A549 (cell line): ENCODE measurements around the gene EXOC4. TPM values are rescaled to one million over a fixed set of nuclear protein-coding genes. Genes with fewer than 3 reads are reported as not detected.

ENCODE experiments used
- ATAC-seq, 2 experiments: fragments of 200-7000 bp in 1 of 2; fragments of >200 bp in 1 of 2; cut with Nextera tagmentation in 1 of 2; cut with Tn5 transposase in 1 of 2; 3 replicates each; pipeline versions ENCODE4 v1.8.0 to v1.9.1; 2018 to 2020; ENCODE audit warnings: mild to moderate bottlenecking in 1 of 2, moderate library complexity in 1 of 2
- CTCF ChIA-PET: fragments of 300-600 bp; sonication (Branson Sonifier 250); formaldehyde crosslinking; extraction: SDS; loops from one replicate; lab custom pipeline; 2021; ENCODE audit warnings: antibody characterized with exemption, inconsistent platforms; lab: Yijun Ruan, JAX
- POLR2A ChIA-PET: fragments of 350-600 bp; formaldehyde crosslinking; extraction: SDS; loops from one replicate; lab custom pipeline; 2021; ENCODE audit warnings: antibody characterized with exemption, inconsistent platforms; lab: Yijun Ruan, JAX
- DNase-seq, 2 experiments: peaks; one replicate each; pipeline versions ENCODE4 v3.0.0 to v3.0.0-alpha.2; 2011 to 2016; ENCODE audit warnings: low read depth in 1 of 2, low spot score in 1 of 2
- FAIRE-seq: peaks from 2 replicates; lab custom pipeline; 2011; peaks lifted over from hg19 to GRCh38; lab: Jason Lieb, UNC
- H3K27ac ChIP-seq, 2 experiments: fragments of >200 bp; sonication (Bioruptor Twin); formaldehyde crosslinking; 3 replicates each; pipeline ENCODE4 v1.5.1; 2016 to 2017
- H3K4me1 ChIP-seq: fragments of >200 bp; sonication (Bioruptor Twin); formaldehyde crosslinking; 3 replicates; pipeline ENCODE4 v1.6.1; 2016
- H3K4me2 ChIP-seq: fragments of >200 bp; sonication (Bioruptor Twin); formaldehyde crosslinking; 3 replicates; pipeline ENCODE4 v1.6.1; 2016
- H3K4me3 ChIP-seq: fragments of >200 bp; sonication (Bioruptor Twin); formaldehyde crosslinking; 3 replicates; pipeline ENCODE4 v1.5.1; 2016
- H3K9me3 ChIP-seq: fragments of >200 bp; sonication (Bioruptor Twin); formaldehyde crosslinking; 3 replicates; pipeline ENCODE4 v1.6.1; 2016
- CBX2 ChIP-seq: fragments of 200-600 bp; sonication (generic); IDR thresholded peaks from 2 replicates; pipeline ENCODE4 v1.6.1; 2016; ENCODE audit warnings: low read depth, mild to moderate bottlenecking, borderline replicate concordance
- CBX8 ChIP-seq: fragments of 200-600 bp; sonication (generic); IDR thresholded peaks from 2 replicates; pipeline ENCODE4 v1.6.1; 2016
- EP300 ChIP-seq, 2 experiments: fragments of >200 bp; sonication (Bioruptor Twin); formaldehyde crosslinking; IDR thresholded peaks; 2 replicates in 1 of 2; 3 replicates in 1 of 2; pipeline ENCODE4 v1.6.1; 2016 to 2017
- FOSL2 ChIP-seq, 2 experiments: fragments of 450-650 bp in 1 of 2; fragments of >200 bp in 1 of 2; sonication (Bioruptor Twin) in 1 of 2; formaldehyde crosslinking; IDR thresholded peaks; 2 replicates each; pipeline versions ENCODE4 v1.5.0 to v1.6.1; 2016 to 2020; ENCODE audit warnings: mild to moderate bottlenecking in 1 of 2, moderate library complexity in 1 of 2
- FOXS1 ChIP-seq: fragments of 250-450 bp; sonication (Bioruptor Pico); IDR thresholded peaks from 2 replicates; pipeline ENCODE4 v1.5.0; 2020; ENCODE audit warnings: mild to moderate bottlenecking, moderate library complexity
- HEYL ChIP-seq: fragments of 250-450 bp; sonication (Bioruptor Pico); IDR thresholded peaks from 2 replicates; pipeline ENCODE4 v1.8.0; 2021; ENCODE audit warnings: mild to moderate bottlenecking, moderate library complexity
- HOXA7 ChIP-seq: fragments of 250-450 bp; sonication (Bioruptor Pico); IDR thresholded peaks from 2 replicates; pipeline ENCODE4 v1.5.0; 2020; ENCODE audit warnings: mild to moderate bottlenecking, moderate library complexity
- HOXB5 ChIP-seq: fragments of 250-450 bp; sonication (Bioruptor Pico); IDR thresholded peaks from 2 replicates; pipeline ENCODE4 v1.5.0; 2020; ENCODE audit warnings: mild to moderate bottlenecking, moderate library complexity
- KDM1A ChIP-seq: fragments of 200-600 bp; sonication (generic); IDR thresholded peaks from 2 replicates; pipeline ENCODE4 v1.6.1; 2016; ENCODE audit warnings: low read depth, mild to moderate bottlenecking
- KDM5A ChIP-seq: fragments of 200-600 bp; sonication (generic); IDR thresholded peaks from 2 replicates; pipeline ENCODE4 v1.6.1; 2016; ENCODE audit warnings: antibody characterized with exemption, mild to moderate bottlenecking
- NFE2L2 ChIP-seq: fragments of 150-350 bp; conservative IDR thresholded peaks from 2 replicates; pipeline ENCODE4 v1.6.1; 2014; ENCODE audit warnings: low read length
- POLR2AphosphoS2 ChIP-seq: conservative IDR thresholded peaks from 2 replicates; pipeline ENCODE4 v1.6.1; 2012; ENCODE audit warnings: low read length, improper control_type of control experiment, inconsistent platforms
- REST ChIP-seq: fragments of 200-600 bp; sonication (generic); IDR thresholded peaks from 2 replicates; pipeline ENCODE4 v1.6.1; 2016; ENCODE audit warnings: antibody characterized with exemption, mild to moderate bottlenecking, moderate library complexity
- SREBF2 ChIP-seq: fragments of 450-650 bp; IDR thresholded peaks from 2 replicates; pipeline ENCODE4 v1.6.1; 2014; ENCODE audit warnings: mild to moderate bottlenecking, moderate library complexity
- ZNF302 ChIP-seq: fragments of 250-450 bp; sonication (Bioruptor Pico); IDR thresholded peaks from 2 replicates; pipeline ENCODE4 v1.9.0; 2021; ENCODE audit warnings: inconsistent platforms, mild to moderate bottlenecking, moderate library complexity
- WGBS: methylation state at CpG from one replicate; pipeline ENCODE4 v1.1.6; 2017; ENCODE audit errors: missing lambda C conversion rate; 5-methylcytosine and 5-hydroxymethylcytosine counted together
- polyA plus RNA-seq, 4 experiments: library from polyadenylated mRNA; depleted of rRNA in 3 of 4; stranded (reverse); fragments of >200 nt; fragmentation: RNase III in 1 of 4; extraction: RNeasy Plus Mini Kit Qiagen cat#74134 plus additional on column Dnase treatment in 1 of 4; gene quantifications; 2 replicates in 3 of 4; 3 replicates in 1 of 4; pipeline ENCODE4 v1.2.3, GENCODE V29; 2011 to 2017
- TF ChIP-seq, protein P1 (sequence below): fragments of 150-350 bp; IDR thresholded peaks from 2 replicates; pipeline ENCODE4 v1.6.1; 2014; ENCODE audit warnings: low read depth, mild to moderate bottlenecking, low read length
- TF ChIP-seq, protein P2 (sequence below): fragments of 250-450 bp; sonication (Bioruptor Pico); IDR thresholded peaks from 2 replicates; pipeline ENCODE4 v1.5.0; 2020; ENCODE audit warnings: low read depth, mild to moderate bottlenecking, moderate library complexity

EXOC4 gene
- polyA plus RNA-seq, 2 of the 4 experiments (the other 2 are of a cell fraction), result 33.4 to 73.1 TPM

GRCh38 chr7:133361806-133362205, 108.9 kb downstream of the EXOC4 start:
- ChIA-PET CTCF (interaction anchor here (1.5 kb wide), 1 partner anchor 17 kb away, joined by 3 read pairs; no protein-coding TSS in a partner anchor), POLR2A (no interaction called here)
- FAIRE-seq (no peak), DNase-seq (no peak), ATAC-seq (no peak)
- H3K4me2 ChIP-seq, result no peak overlapping the region
- no peaks in the 10 kb centered on the region for H3K9me3 ChIP-seq
- no peak overlapping the region for H3K27ac ChIP-seq
- TF ChIP-seq, protein P1, sequence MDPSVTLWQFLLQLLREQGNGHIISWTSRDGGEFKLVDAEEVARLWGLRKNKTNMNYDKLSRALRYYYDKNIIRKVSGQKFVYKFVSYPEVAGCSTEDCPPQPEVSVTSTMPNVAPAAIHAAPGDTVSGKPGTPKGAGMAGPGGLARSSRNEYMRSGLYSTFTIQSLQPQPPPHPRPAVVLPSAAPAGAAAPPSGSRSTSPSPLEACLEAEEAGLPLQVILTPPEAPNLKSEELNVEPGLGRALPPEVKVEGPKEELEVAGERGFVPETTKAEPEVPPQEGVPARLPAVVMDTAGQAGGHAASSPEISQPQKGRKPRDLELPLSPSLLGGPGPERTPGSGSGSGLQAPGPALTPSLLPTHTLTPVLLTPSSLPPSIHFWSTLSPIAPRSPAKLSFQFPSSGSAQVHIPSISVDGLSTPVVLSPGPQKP, result no peak
- TF ChIP-seq KDM5A (no peak), HOXB5 (CRISPR knock-in tag) (no peak), ZNF302 (no peak), NFE2L2 (no peak), POLR2AphosphoS2 (no peak), SREBF2 (no peak), HEYL (CRISPR knock-in tag) (no peak), HOXA7 (no peak)
- TF ChIP-seq, protein P2, sequence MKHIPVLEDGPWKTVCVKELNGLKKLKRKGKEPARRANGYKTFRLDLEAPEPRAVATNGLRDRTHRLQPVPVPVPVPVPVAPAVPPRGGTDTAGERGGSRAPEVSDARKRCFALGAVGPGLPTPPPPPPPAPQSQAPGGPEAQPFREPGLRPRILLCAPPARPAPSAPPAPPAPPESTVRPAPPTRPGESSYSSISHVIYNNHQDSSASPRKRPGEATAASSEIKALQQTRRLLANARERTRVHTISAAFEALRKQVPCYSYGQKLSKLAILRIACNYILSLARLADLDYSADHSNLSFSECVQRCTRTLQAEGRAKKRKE, result no peak
- H3K4me3 ChIP-seq, result no peak overlapping the region
- H3K4me1 ChIP-seq, result peaks cover 17% of the 10 kb centered on the region

- no peak for ATAC-seq
- Histone ChIP-seq H3K9me3 (no peaks in the 10 kb centered on the region), H3K4me2 (no peak overlapping the region), H3K27ac (no peak overlapping the region), H3K4me3 (no peak overlapping the region), H3K4me1 (no peaks in the 10 kb centered on the region)
- FAIRE-seq, result peak; percentile 39
- POLR2A ChIA-PET, result no interaction called here
- TF ChIP-seq, protein P1, result no peak
- TF ChIP-seq FOSL2 (IDR thresholded peaks at IDR 0.05), result no peak
- TF ChIP-seq FOSL2 (CRISPR knock-in tag; IDR thresholded peaks at IDR 0.05), result no peak
- no peak for TF ChIP-seq CBX8
- no peak for TF ChIP-seq KDM1A
- no peak for TF ChIP-seq FOXS1 (CRISPR knock-in tag)
- no peak for TF ChIP-seq REST
- no peak for TF ChIP-seq EP300 (IDR thresholded peaks at IDR 0.05)
- no peak for DNase-seq
- CTCF ChIA-PET, result no interaction called here
- 80% methylated on average over 4 of the region's 4 CpGs for WGBS
These were observed 112.2 kb downstream of the EXOC4 start for GRCh38 chr7:133364959-133365690.

DNA sequence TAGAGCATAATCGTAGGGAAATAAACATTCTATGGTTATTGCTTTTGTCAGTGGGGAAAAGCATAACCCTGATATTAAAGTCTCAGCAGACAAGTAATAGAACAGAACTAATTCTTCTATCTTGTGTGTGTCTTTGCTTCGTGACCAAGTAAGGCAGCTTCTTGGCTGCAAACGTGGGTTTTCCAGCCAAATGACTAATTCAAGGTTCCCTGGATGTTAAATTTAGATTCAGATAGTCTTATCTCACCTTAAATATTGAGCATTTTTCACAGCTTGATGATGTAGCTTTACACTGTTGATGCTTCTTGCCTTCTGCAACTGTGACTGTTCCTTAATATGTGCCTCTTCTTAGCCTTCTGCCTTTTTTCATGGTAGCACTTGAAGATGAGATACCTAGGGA, 113.0 kb downstream of the EXOC4 start:
- H3K4me1 ChIP-seq, result no peaks in the 10 kb centered on the region
- WGBS, result 75% methylated on average over 3 of the region's 3 CpGs
- TF ChIP-seq SREBF2 (no peak), CBX2 (no peak)
- H3K4me3 ChIP-seq, result no peak overlapping the region
- H3K4me2 ChIP-seq, result no peak overlapping the region
- ChIA-PET POLR2A (no interaction called here), CTCF (no interaction called here)
- ATAC-seq (no peak), DNase-seq (no peak), FAIRE-seq (no peak)
- no peak overlapping the region for H3K27ac ChIP-seq
- H3K9me3 ChIP-seq, result no peaks in the 10 kb centered on the region
